A673 (cell line): Measurements from ENCODE around the gene DMD.

Experiments
- CTCF ChIP-seq: fragments of 300-800, 200-600 bp; sonication (generic); conservative IDR thresholded peaks from 2 replicates; pipeline ENCODE4 v1.5.1; 2017; ENCODE audit warnings: low read depth, mild to moderate bottlenecking, antibody characterized with exemption, low read length, moderate library complexity, mixed read lengths
- EZH2 ChIP-seq: fragments of 200-600 bp; sonication (generic); IDR thresholded peaks from 2 replicates; pipeline ENCODE4 v1.6.1; 2017; ENCODE audit warnings: borderline replicate concordance, low read depth, mild to moderate bottlenecking, mixed read lengths, antibody characterized with exemption, low read length; ENCODE audit not compliant: poor library complexity, severe bottlenecking

- TF ChIP-seq EZH2 (no peak), CTCF (no peak)
These were observed 1631.1 kb downstream of the DMD start for GRCh38 chrX:31580227-31580626.
